CD8-positive, alpha-beta memory T cell (primary cell): ENCODE measurements around the gene ZNF584. TPM values are rescaled to one million over a fixed set of nuclear protein-coding genes. Genes with fewer than 3 reads are reported as not detected.
A peak's percentile ranks its signal among the peaks of the same experiment; 100 is the strongest.

Source experiments
- CTCF ChIA-PET: fragments of 350-600 bp; sonication (Branson Sonifier 250); formaldehyde crosslinking; loops from one replicate; lab custom pipeline; 2021; ENCODE audit warnings: antibody characterized with exemption; lab: Charles Lee
- POLR2A ChIA-PET: fragments of 350-600 bp; sonication (Branson Sonifier 250); formaldehyde crosslinking; loops from one replicate; lab custom pipeline; 2021; ENCODE audit warnings: antibody characterized with exemption; lab: Charles Lee
- DNase-seq, 5 donors: peaks; one replicate each; pipeline versions ENCODE4 v3.0.0 to v3.0.0-alpha.2; 2020 to 2022; ENCODE audit warnings: mixed read lengths in 1 of 5
- H3K27ac ChIP-seq: one replicate; pipeline ENCODE4 v1.7.0; 2013; ENCODE audit warnings: low read depth, mild to moderate bottlenecking, low read length, moderate library complexity
- H3K27me3 ChIP-seq: 2 replicates; pipeline ENCODE4 v1.7.0; 2013; ENCODE audit warnings: low read length, mild to moderate bottlenecking; ENCODE audit not compliant: insufficient read depth, poor library complexity, severe bottlenecking
- H3K36me3 ChIP-seq: 2 replicates; pipeline ENCODE4 v1.7.0; 2013; ENCODE audit warnings: mild to moderate bottlenecking, low read length, moderate library complexity; ENCODE audit not compliant: insufficient read depth
- H3K4me1 ChIP-seq: 2 replicates; pipeline ENCODE4 v1.7.0; 2013; ENCODE audit warnings: mild to moderate bottlenecking, low read length, moderate library complexity; ENCODE audit not compliant: insufficient read depth
- H3K4me3 ChIP-seq: 2 replicates; pipeline ENCODE4 v1.7.0; 2013; ENCODE audit warnings: mild to moderate bottlenecking, low read length
- H3K9me3 ChIP-seq: 2 replicates; pipeline ENCODE4 v1.7.0; 2013; ENCODE audit warnings: mild to moderate bottlenecking, low read length
- H3K27ac Mint-ChIP-seq, 8 donors: one replicate each; pipeline ENCODE4 v1.8.0; 2020 to 2021; ENCODE audit warnings: mixed read lengths in 8 of 8, mild to moderate bottlenecking in 6 of 8, inconsistent platforms in 3 of 8, moderate library complexity in 3 of 8
- H3K27me3 Mint-ChIP-seq, 2 donors: one replicate each; pipeline ENCODE4 v1.8.0; 2020 to 2021; ENCODE audit warnings: mixed read lengths in 2 of 2, mild to moderate bottlenecking in 1 of 2, moderate library complexity in 1 of 2
- H3K36me3 Mint-ChIP-seq, 3 donors: one replicate each; pipeline ENCODE4 v1.8.0; 2020 to 2021; ENCODE audit warnings: mixed read lengths in 3 of 3, inconsistent platforms in 1 of 3, mild to moderate bottlenecking in 1 of 3
- H3K4me1 Mint-ChIP-seq, 3 donors: one replicate each; pipeline ENCODE4 v1.8.0; 2020 to 2021; ENCODE audit warnings: mixed read lengths in 3 of 3, inconsistent platforms in 1 of 3, mild to moderate bottlenecking in 1 of 3
- H3K4me3 Mint-ChIP-seq, 7 donors: one replicate each; pipeline ENCODE4 v1.8.0; 2020 to 2021; ENCODE audit warnings: mixed read lengths in 7 of 7, mild to moderate bottlenecking in 6 of 7, moderate library complexity in 4 of 7, inconsistent platforms in 2 of 7
- H3K9me3 Mint-ChIP-seq, 5 donors: one replicate each; pipeline ENCODE4 v1.8.0; 2020 to 2022; ENCODE audit warnings: mixed read lengths in 5 of 5, mild to moderate bottlenecking in 3 of 5, moderate library complexity in 2 of 5, inconsistent platforms in 1 of 5
- polyA plus RNA-seq: library from polyadenylated mRNA; unstranded; fragments of 300-500 nt; fragmentation: Illumina TruSeq; gene quantifications from one replicate; pipeline ENCODE4 v1.2.3, GENCODE V29; 2021
- total RNA-seq, 2 experiments: library from RNA; stranded (reverse); gene quantifications; one replicate each; pipeline ENCODE4 v1.2.3, GENCODE V29; 2021

The ZNF584 gene
- total RNA-seq (10 to 100 TPM; 20.9 to 22.6 TPM), polyA plus RNA-seq (7.5 TPM)

- Histone ChIP-seq H3K9me3 (no peaks in the 10 kb centered on the region), H3K36me3 (no peaks in the 10 kb centered on the region), H3K27me3 (no peaks in the 10 kb centered on the region), H3K27ac (peak within 1 kb of the TSS; percentile 93), H3K4me1 (peaks cover 18% of the 10 kb centered on the region), H3K4me3 (peak within 1 kb of the TSS; percentile 94)
- Mint-ChIP-seq H3K36me3 (peaks cover 0 to 7% (median 0%) of the 10 kb centered on the region in 3 donors), H3K9me3 (no peaks in the 10 kb centered on the region), H3K27me3 (no peaks in the 10 kb centered on the region), H3K27ac (peak within 1 kb of the TSS; percentile 94 to 98 (median 96)), H3K4me3 (peak within 1 kb of the TSS; percentile 94 to 97 (median 96)), H3K4me1 (peaks cover 29 to 38% (median 35%) of the 10 kb centered on the region in 3 donors)
- CTCF ChIA-PET: interaction anchor here (0.8 to 1.0 kb wide), 3 partner anchors 11 to 104 kb away, joined by 3 to 4 read pairs (median 3); no protein-coding TSS in a partner anchor
- peak; percentile 90 to 95 (median 91) for DNase-seq
- POLR2A ChIA-PET: interaction anchor here (0.5 to 1.6 kb wide), 10 partner anchors 27 to 494 kb away, joined by 3 to 10 read pairs (median 3); partner anchors contain the start of genes ZNF132, ZNF324B, ZNF497 and ZNF8
These were observed at the start of gene ZNF584 for GRCh38 chr19:58408152-58409009. Gene ZNF584 (plus strand): TSS chr19:58408649. CDS start chr19:58409148, 499 bp downstream.

- H3K27me3 ChIP-seq: no peaks in the 10 kb centered on the region
- ChIA-PET CTCF (interaction anchor here (1.4 to 2.1 kb wide), 3 partner anchors 15 to 158 kb away, joined by 5 to 13 read pairs (median 6); partner anchors contain the start of gene ZBTB45), POLR2A (interaction anchor here (0.9 to 2.5 kb wide), 8 partner anchors 9 to 179 kb away, joined by 5 to 16 read pairs (median 8); partner anchors contain the start of genes ZNF132, ZNF274, ZNF837 and ZSCAN22)
- peaks cover 14% of the 10 kb centered on the region for H3K4me1 ChIP-seq
- peak overlapping the region; percentile 85 to 98 (median 94) for H3K27ac Mint-ChIP-seq
- peaks cover 6 to 26% (median 11%) of the 10 kb centered on the region in 3 donors for H3K4me1 Mint-ChIP-seq
- H3K4me3 ChIP-seq: peak overlapping the region; percentile 97
- peak overlapping the region; percentile 77 for H3K27ac ChIP-seq
- peak overlapping the region; percentile 85 to 100 (median 93) for H3K4me3 Mint-ChIP-seq
- DNase-seq: peak in 2 of 5 donors; percentile 22 to 66
- H3K27me3 Mint-ChIP-seq: no peaks in the 10 kb centered on the region
- no peaks in the 10 kb centered on the region for H3K9me3 ChIP-seq
- H3K36me3 ChIP-seq: no peaks in the 10 kb centered on the region
- H3K36me3 Mint-ChIP-seq: peaks cover 0 to 6% (median 0%) of the 10 kb centered on the region in 3 donors
- H3K9me3 Mint-ChIP-seq: no peaks in the 10 kb centered on the region
These were observed 46.6 kb upstream of the ZNF584 start for GRCh38 chr19:58361900-58362271.

- Mint-ChIP-seq H3K27ac (peak within 1 kb of the TSS; percentile 85 to 98 (median 94)), H3K4me3 (peak within 1 kb of the TSS; percentile 85 to 100 (median 93)), H3K9me3 (no peaks in the 10 kb centered on the region), H3K4me1 (peaks cover 6 to 20% (median 11%) of the 10 kb centered on the region in 3 donors), H3K36me3 (peaks cover 0 to 6% (median 0%) of the 10 kb centered on the region in 3 donors), H3K27me3 (no peaks in the 10 kb centered on the region)
- ChIA-PET CTCF (interaction anchor here (0.9 to 2.1 kb wide), 8 partner anchors 11 to 158 kb away, joined by 3 to 13 read pairs (median 5); partner anchors contain the start of genes ZBTB45 and ZSCAN22), POLR2A (interaction anchor here (0.7 to 2.5 kb wide), 13 partner anchors 8 to 179 kb away, joined by 4 to 16 read pairs (median 6); partner anchors contain the start of genes ERVK3-1, ZNF132, ZNF274 and ZNF584)
- no peaks in the 10 kb centered on the region for H3K36me3 ChIP-seq
- H3K4me3 ChIP-seq: peak within 1 kb of the TSS; percentile 97
- no peaks in the 10 kb centered on the region for H3K27me3 ChIP-seq
- peak; percentile 94 to 98 (median 96) for DNase-seq
- no peaks in the 10 kb centered on the region for H3K9me3 ChIP-seq
- H3K27ac ChIP-seq: peak within 1 kb of the TSS; percentile 77
- H3K4me1 ChIP-seq: peaks cover 8% of the 10 kb centered on the region
These were observed 46.0 kb upstream of the ZNF584 start, which contains the start of gene ZNF497 for GRCh38 chr19:58362272-58362994. Gene ZNF497 (minus strand): TSS chr19:58362751. CDS start chr19:58357635, 5,116 bp downstream.

DNA sequence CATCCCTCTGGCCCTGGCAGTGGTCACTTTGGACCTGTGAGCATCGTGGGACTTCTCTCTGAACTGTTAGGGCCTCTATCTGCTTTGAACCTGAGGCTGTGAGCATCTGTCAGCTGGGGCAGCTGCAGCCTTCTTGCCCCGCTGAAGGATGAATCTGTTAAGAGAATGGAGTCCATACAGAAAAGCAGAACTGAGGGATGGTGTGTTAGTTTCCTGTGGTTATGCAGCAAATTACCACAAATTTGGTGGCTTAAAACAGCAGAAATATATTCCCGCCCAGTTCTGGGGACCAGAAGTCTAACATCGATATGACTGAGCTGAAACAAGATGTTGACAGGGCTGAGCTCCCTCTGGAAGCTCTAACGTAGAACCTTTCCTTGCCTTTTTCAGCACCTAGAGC, 44.3 kb upstream of the ZNF584 start:
- POLR2A ChIA-PET: interaction anchor here (1.6 kb wide), 1 partner anchor 59 kb away, joined by 6 read pairs; the partner anchor contains the start of gene ERVK3-1
- peaks cover 6 to 12% (median 9%) of the 10 kb centered on the region in 3 donors for H3K4me1 Mint-ChIP-seq
- no peaks in the 10 kb centered on the region for H3K9me3 Mint-ChIP-seq
- no peaks in the 10 kb centered on the region for H3K36me3 ChIP-seq
- H3K27me3 Mint-ChIP-seq: no peaks in the 10 kb centered on the region
- H3K36me3 Mint-ChIP-seq: peaks cover 0 to 6% (median 0%) of the 10 kb centered on the region in 3 donors
- H3K27ac Mint-ChIP-seq: no peak overlapping the region
- no peaks in the 10 kb centered on the region for H3K9me3 ChIP-seq
- peaks cover 5% of the 10 kb centered on the region for H3K4me1 ChIP-seq
- H3K27me3 ChIP-seq: no peaks in the 10 kb centered on the region
- H3K4me3 ChIP-seq: no peak overlapping the region
- no peak for DNase-seq
- H3K27ac ChIP-seq: no peak overlapping the region
- peak overlapping the region in 6 of 7 donors; percentile 11 to 69 (median 42) for H3K4me3 Mint-ChIP-seq
- CTCF ChIA-PET: interaction anchor here (1.6 to 1.9 kb wide), 3 partner anchors 9 to 38 kb away, joined by 4 to 6 read pairs (median 5); partner anchors contain the start of gene ZSCAN22

DNA sequence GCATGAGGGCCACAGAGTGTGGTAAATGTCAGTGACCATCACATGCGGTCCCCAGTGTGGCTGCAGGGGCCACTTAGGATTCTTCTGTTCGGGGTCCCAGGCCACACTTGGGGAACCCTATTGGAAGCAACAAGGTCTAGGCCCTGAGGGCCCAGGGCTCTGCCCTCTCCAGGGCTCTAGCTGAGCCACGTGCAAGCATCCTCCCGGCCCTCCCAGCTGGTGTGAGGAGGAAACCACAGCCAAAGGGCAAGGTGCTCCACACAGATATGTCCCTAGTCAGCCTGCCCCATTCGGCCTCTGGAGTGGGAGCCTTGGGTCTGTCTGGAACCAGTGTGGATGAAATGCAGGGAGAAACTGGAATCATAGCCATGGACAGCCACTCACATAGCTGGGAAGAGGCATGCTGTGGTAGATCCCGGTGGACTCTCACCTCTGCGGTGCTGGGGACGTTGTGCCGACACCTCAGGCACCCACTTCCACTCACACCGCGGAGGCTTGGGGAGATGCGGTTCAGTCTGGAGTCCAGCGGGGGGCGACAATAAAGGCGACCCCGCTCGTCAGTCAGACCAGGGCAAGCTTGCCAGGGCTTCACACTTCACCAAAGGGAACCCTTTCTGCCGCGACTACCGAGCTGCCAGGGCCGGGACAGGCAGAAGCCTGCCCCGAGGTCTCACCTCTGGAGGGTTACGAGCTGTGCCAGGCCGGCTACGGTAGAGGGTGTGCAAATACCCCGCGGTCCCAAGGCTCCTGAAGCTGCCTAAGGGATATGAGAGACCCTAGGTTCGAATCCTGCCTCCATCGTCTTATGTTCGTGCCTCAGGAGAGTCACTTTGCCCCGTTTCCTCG, 41.6 kb upstream of the ZNF584 start:
- H3K27me3 ChIP-seq: no peaks in the 10 kb centered on the region
- no peaks in the 10 kb centered on the region for H3K36me3 ChIP-seq
- Mint-ChIP-seq H3K27ac (no peak overlapping the region), H3K9me3 (no peaks in the 10 kb centered on the region), H3K36me3 (peaks cover 0 to 6% (median 0%) of the 10 kb centered on the region in 3 donors), H3K27me3 (no peaks in the 10 kb centered on the region), H3K4me1 (peaks cover 5 to 10% (median 8%) of the 10 kb centered on the region in 3 donors), H3K4me3 (no peak overlapping the region)
- no peak overlapping the region for H3K4me3 ChIP-seq
- CTCF ChIA-PET: no interaction called here
- H3K9me3 ChIP-seq: no peaks in the 10 kb centered on the region
- H3K27ac ChIP-seq: no peak overlapping the region
- DNase-seq: no peak
- POLR2A ChIA-PET: no interaction called here
- H3K4me1 ChIP-seq: peaks cover 2% of the 10 kb centered on the region

GRCh38 chr19:58367698-58368454, 40.6 kb upstream of the ZNF584 start:
- Mint-ChIP-seq H3K9me3 (no peaks in the 10 kb centered on the region), H3K4me3 (no peak overlapping the region), H3K27me3 (no peaks in the 10 kb centered on the region), H3K27ac (no peak overlapping the region), H3K36me3 (no peaks in the 10 kb centered on the region), H3K4me1 (peaks cover 0 to 1% (median 1%) of the 10 kb centered on the region in 3 donors)
- Histone ChIP-seq H3K36me3 (no peaks in the 10 kb centered on the region), H3K27ac (no peak overlapping the region), H3K4me3 (no peak overlapping the region), H3K27me3 (no peaks in the 10 kb centered on the region), H3K9me3 (no peaks in the 10 kb centered on the region), H3K4me1 (no peaks in the 10 kb centered on the region)
- POLR2A ChIA-PET: no interaction called here
- DNase-seq: no peak
- CTCF ChIA-PET: no interaction called here
